Measurements from ENCODE around the gene TBPL2.

GRCh38 chr14:55481769-55482168 lies 41.4 kb upstream of the TBPL2 start:
- TF ChIP-seq, protein P1, sequence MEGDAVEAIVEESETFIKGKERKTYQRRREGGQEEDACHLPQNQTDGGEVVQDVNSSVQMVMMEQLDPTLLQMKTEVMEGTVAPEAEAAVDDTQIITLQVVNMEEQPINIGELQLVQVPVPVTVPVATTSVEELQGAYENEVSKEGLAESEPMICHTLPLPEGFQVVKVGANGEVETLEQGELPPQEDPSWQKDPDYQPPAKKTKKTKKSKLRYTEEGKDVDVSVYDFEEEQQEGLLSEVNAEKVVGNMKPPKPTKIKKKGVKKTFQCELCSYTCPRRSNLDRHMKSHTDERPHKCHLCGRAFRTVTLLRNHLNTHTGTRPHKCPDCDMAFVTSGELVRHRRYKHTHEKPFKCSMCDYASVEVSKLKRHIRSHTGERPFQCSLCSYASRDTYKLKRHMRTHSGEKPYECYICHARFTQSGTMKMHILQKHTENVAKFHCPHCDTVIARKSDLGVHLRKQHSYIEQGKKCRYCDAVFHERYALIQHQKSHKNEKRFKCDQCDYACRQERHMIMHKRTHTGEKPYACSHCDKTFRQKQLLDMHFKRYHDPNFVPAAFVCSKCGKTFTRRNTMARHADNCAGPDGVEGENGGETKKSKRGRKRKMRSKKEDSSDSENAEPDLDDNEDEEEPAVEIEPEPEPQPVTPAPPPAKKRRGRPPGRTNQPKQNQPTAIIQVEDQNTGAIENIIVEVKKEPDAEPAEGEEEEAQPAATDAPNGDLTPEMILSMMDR (IDR thresholded peaks at IDR 0.05 in 4 of 5, conservative IDR thresholded peaks at IDR 0.05 in 1 of 5): no peak
- no peak for TF ChIP-seq POLR2A (IDR thresholded peaks at IDR 0.05)
